ENCODE data around the gene ABHD2. TPM values are rescaled to one million over a fixed set of nuclear protein-coding genes. Genes with fewer than 3 reads are reported as not detected.

The ABHD2 gene
- polyA plus RNA-seq, 1 donor, result 18.5 TPM

DNA sequence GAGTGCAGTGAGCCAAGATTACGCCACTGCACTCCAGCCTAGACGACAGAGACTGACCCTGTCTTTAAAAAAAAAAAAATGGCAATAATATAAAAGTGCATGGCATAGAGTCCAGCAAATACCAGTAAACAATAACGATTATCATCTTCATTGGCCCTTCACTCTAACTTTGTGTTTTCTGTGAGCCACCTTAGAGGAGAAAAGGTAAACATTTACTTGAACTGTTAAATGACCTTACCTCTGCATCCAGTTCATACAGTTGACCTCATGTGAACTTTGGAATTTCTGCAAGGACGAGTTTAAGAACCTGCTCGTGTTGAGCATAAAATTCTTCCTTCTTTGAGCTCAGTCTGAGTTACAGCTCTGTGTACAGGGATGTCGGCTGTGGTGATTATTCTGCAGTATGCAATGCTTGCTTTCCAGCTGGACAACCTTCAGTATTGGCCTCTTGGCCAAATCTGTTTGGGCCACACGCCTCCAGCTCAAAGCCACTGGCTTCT is 76.5 kb downstream of the ABHD2 start:
- peak; percentile 65 for DNase-seq (ENCODE audit: low read depth)

DNA sequence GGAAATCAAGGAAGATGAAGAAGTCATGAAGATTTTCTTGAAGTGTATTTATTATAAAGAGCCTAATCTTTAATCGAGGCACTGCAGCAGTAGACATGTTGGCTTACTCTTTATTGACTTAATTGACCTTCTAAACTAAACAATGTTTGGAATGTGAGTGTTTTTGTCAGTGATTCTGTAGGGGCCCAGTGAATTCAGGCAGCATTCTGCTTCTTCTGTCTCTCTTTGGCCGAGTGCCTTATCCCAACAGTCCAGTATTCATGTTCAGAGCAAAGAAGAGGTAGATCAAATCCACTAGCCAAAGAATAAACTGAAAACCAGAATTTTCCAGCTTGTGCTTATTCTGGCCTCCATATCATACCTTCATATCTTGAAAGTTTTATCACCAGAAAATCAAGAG is 77.4 kb downstream of the ABHD2 start:
- DNase-seq (ENCODE audit: low read depth), result peak; percentile 13

DNA sequence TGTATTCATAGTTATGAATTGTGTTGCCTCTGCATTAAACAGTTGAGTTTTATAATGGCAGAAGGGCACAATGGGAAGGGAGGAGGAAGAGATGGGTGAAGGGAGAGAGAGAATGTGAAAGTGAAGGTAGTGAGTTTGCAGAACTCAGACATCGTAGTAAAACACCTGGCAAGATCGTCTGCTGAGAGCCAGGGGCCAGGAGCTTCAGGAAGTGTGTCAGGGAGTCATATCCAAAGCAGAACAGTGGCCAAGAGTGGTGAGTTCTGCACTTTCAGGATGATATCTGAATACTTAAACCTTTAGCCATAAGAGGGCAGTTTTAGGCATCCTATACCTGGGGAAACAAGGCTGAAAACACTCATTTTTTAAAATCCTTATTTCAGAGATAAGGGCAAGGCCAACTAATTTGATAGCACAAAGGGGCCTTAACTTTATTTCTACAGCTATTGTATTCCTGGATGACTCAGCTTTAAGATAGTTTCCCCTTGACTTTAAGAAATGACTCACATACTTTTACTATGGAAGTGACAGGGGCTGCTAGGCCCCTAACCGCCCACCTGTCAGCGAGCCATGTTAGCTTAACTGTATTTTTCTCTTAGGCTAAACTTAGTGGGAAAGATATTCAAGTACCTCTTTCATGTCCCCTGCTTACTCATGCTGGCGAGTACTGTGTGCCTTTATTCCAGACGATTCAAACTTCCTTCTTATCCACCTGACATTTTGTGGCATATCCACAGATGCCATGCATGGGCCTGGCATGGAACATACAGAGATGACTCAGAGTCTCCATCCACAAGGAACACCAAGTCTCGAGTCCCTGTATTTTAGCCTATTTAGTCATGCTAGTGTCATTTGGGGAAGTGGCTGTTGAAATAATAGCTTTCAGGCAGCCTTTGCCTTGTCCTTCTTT is 79.3 kb downstream of the ABHD2 start:
- no peak for DNase-seq (ENCODE audit: low read depth)

DNA sequence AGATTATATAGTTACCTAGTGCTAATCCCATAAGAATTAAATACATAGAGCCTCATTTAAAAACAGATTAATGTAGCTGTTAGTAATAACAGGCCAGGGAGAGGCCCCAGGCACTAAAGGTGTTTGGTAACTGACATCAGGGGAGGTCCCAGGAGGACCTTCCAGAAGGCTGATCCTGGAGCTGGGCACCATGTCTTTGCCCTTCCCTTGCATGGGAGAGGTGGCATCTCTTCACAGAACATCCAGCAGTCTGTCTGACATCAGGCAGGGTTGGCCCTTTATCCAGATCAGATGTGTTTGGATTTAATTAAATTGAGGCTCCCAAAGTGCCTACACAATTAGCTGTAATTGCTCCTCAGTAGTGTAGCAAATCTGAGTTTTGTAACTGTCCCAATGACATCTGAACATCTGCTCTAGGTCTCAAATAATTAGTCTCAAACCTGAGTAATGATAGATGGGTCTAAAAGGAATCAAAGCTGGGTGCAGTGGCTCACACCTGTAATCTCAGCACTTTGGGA is 80.1 kb downstream of the ABHD2 start:
- no peak for DNase-seq (ENCODE audit: low read depth)

DNA sequence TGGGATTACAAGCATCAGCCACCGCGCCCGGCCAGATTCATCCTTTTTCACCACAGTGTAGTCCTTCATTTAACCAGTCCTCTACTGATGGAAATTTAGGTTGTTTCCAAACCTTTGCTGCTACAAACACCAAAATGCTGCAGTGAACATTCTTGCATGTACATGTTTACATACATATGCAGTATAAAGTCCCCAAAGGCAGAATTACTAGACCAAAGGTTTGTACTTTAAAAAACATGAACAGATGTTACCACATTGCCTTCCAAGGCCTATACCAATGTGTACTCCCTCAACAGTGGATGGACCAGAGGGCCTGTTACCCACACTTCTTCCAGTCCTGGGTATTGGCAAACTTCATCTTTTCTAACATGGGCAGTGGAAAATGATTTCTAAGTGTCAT is 82.1 kb downstream of the ABHD2 start:
- DNase-seq (ENCODE audit: low read depth), result no peak

DNA sequence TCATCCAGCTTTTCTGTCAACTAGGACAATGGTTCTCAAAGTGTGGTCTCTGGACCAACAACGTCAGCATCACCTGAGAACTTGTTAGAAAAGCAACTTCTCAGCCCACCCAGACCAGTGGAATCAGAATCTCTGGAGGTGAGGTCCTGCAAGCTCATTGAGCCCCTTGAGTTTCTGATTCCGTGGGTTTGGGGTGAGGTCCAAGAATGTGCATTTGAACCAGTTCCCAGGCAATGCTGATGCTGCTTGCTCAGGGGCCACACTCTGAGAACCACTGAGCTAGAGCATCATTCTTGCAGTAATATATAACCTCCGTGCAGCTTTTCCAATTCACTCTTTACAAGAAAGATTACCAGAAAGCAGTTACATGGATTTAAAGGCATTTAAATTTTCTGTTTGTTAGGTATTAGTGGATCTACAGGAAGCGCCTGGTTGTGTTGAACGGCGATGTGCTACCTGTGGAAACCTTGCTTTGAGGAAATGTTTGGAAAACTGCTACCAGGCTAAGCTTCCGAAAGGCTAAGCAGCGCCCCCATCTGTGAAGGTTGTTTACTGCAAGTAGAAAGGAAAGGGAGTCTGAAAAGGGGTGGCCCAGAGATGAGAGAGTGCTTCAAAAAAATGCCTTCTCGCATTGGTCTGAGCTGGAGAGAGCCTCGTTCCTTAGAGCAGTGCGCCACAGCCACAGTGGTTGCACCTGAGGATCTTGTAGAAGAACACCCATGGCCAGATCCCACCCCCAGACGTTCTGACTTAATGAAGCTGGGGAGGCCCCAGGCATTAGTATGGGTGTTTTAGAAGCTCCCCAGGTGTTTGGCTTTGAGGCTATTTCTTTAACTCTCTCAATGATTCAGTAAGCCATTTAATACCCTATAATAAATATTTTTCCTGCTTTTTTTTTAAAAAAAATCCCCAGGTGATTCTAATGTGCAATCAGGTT is 83.1 kb downstream of the ABHD2 start:
- DNase-seq (ENCODE audit: low read depth), result no peak

DNA sequence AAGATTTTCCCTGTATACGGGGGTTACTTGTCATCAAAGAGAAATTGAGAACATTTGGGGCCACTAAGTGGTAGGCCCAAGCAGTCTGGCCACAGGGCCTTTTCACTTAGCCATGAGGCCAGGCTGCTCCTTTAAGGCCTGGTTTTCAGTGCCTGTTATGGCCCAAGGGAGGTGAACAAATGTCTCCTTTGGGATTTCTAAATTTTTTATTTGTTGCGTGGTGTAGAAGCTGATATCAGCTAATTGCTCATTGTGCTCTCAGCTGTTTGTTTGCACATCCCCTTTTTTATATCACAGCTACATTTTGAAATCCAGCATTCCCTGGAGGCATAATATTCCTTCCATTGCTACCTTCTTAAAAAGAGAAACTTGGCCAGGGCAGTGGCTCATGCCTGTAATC is 84.7 kb downstream of the ABHD2 start:
- DNase-seq (ENCODE audit: low read depth), result no peak

DNA sequence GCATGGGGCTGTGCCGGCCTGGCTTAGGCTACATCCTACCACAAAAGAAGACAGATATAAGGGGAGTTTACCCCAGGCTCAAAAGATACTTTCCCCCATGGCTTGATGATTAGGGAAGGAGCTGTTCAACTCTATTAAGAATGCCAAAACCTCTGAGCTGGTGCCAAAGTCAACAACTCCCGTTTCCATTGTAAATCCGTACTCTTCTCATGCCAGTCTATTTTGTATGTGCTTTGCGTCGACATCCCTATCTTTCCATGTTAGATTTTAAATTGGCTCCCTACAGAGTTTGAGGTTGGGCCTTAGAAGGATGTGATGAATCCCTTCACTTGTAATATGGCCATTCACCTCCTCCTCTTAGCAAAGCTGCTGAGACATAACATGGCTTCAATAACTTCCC is 86.2 kb downstream of the ABHD2 start:
- DNase-seq (ENCODE audit: low read depth), result no peak

DNA sequence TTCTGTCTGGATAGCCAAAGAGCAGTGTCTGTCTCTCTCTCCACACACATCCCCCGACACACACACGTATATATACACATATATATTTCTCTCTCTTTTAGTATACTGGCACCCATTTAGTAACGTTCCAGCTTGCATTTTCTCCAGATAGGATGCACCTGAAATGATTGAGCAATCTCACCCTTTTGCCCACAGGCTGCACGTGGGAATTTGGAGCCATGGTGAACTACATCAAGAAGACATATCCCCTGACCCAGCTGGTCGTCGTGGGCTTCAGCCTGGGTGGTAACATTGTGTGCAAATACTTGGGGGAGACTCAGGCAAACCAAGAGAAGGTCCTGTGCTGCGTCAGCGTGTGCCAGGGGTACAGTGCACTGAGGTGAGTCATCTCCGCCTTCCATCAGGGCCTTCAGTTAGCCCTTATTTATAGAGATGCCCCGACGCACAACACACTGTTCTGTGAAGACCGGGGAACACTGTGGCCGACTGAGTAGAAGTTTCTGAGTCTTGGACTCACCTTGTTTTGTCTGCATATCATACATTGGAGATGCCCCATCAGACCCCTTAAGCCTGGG is 87.4 kb downstream of the ABHD2 start:
- no peak for DNase-seq (ENCODE audit: low read depth)

DNA sequence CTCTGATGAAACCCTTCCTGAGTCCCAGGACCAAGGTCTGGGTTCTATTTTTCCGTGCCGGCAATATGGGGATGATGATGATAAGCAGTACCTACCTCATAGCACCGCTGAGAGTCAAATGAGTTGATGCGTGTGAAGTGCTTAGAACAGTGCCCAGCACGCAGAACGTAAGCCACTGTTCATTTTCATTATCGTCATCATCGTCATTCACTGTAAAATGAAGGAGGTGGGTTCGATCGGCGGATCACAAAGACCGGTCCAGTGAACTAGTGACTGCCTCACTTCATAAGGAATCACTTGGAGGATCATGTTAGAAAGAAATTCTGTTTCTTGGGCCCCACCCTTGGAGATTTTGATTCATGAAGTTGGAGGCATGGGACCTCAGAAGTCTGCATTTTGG is 88.9 kb downstream of the ABHD2 start:
- no peak for DNase-seq (ENCODE audit: low read depth)

DNA sequence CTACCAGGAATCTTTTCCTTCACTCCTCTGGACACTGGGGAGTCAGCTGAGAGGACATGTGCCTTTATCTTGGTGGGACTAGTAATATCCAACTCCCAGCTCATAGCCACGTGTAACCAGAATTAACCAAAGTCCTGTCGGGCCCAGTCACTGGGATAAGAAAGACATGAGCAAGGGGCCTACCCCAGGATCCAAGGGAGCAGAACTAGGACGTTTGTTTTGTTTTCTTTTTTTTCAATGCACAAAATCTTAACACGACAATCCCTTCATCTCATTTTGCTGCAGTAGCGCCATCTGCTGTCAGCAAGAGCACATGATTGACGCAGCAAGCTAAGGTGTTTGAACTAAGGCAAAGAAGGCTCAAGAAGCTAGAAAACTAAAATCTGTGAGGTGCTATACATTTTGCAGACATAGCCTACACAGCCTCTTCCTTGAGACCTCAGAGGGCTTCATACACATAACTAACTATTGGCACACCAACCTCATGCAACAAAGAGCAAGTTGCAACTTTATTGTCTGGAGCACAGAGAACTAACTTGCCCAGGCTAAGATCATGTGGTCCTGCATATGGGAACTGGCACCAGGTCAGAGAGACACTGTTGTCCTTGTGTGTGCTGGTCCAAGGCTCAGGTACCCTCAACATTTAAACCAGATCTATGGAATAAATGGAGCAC is 89.5 kb downstream of the ABHD2 start:
- DNase-seq (ENCODE audit: low read depth), result peak; percentile 83

DNA sequence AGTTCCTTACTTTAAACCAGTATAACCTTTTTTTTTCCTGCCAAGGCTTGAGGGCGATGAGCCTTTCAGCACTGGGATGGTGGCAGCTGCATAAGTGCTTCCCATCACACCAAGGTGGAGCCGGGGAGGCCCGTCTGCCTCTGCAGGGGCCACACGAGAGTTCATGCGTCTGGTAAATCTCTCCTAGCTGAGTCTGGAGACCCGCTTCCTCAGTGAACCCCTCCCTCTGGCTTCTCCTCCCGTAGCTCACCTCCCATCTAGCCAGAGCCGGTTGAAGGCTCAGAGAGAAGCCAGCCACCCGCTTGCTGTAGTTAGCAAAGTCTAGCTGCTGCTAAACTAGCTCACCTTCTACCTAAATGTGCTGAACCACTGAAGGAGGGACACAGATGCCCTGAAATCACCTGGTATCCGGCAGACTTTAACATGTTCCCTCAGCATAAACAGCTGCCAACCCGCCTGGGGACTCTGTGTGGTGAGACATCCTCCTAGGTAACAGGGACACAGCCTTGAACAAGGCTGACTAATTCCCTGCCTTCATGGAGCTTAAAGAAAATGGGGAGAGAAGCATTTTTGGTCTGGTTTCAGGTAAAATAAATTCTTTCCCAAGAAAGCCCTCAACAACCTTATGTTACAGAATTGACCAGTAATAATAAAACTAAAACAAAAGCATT is 90.2 kb downstream of the ABHD2 start:
- DNase-seq (ENCODE audit: low read depth), result no peak

DNA sequence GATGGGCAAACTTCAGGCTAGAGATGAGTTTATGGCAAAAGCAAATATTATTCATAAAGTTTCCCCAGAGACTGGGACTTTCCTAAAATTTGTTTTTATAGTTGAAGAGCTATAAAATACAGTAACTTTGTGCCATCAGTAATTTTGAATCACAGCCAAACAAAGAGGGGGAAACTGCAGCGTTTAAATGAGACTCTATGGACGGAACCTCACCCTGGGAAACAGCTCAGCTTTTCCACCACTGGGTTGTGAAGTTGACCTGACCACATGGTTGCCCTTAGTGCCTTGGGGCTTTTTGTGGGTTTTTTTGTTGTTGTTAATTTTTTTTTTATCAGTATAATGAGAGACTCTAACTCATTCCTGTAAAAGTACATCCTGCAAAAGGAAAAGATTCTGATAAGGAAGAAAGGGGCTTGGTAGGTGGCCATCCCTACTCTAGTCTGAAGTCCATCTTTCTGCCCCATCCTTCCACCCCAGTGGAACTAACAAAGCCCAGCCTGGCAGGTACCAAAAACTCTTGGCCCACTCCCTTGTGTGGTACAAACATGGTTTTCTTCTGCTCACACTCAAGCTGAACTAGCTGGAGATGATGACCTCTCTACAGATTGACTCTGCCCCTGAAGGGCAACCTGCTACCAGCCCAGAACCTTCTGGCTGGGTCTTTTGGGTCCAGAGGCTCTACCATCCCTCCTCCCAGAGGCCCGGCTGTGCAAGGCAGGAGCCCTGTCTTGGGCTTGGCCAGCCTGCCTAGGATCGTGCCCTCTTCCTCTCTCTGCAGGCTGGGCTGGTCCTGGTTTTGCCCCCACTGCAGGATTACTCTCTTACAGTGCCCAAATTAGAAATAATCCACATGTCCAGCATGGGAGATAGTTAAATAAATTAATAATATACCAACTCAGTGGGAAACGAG is 92.0 kb downstream of the ABHD2 start:
- no peak for DNase-seq (ENCODE audit: low read depth)

DNA sequence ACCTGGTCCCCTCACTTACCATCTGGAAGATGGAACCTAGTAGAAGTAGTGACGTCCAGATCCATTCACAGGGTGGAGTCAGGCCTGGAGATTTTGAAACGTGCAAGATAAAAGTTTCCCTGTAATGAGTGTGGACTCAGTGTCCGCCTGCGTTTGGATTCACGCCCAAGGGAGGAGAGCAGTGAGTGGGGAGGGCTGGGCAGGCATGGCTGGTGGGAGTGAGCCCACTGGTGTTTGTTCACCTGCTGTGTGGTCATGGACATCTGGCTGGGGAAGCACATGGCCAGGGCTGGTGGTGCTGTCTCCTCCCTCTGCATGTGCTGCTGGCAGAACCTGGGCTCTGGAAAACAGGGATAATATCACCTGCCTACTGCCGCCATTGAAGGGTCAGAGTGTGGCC is 96.1 kb downstream of the ABHD2 start:
- no peak for DNase-seq (ENCODE audit: low read depth)

DNA sequence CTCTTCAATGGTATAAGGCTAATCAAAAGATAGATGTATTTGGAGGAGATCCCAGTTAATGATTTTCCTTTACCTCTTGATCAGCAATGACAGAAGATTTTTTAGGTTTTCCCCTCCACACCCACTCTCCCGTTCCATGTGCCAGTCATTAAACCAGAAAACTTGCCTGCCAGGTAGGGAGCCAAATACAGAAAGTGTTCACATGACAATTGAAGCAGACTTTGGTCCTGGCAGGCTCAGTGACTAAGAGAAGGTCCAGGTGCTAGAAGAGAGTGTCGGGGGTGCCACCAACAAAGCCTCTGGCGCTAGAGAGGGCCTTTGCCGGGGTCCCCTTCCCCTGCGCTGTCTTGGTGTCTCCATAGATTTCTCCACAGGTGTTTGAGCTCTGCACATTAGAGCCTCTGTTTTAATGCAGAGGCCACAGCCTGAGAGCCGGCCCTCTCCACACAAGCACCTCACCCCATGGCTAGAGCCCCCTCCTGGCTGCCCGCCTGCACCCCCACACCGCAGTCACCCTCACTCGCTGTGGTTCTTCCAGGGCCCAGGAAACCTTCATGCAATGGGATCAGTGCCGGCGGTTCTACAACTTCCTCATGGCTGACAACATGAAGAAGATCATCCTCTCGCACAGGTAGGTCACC is 96.8 kb downstream of the ABHD2 start:
- DNase-seq (ENCODE audit: low read depth), result no peak

DNA sequence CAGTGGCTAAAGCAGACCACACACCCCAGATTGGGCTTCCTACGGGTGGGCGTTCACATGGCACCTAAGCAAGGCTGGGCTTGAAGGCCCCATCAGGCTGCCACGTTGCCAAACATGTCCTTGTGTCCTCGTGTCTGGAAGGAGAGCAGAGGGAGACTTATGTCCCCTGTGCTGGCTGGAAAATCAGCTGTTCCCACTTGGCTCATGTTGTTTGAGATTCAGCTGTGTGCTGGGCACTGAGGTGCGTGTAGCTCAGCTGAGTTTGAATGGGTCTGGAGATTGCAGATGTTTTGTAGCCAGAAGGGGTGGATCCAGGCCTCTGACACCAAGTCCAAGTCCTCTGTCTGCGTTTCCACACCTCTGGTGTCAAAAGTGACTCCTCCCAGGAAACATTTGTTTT is 98.5 kb downstream of the ABHD2 start:
- no peak for DNase-seq (ENCODE audit: low read depth)

DNA sequence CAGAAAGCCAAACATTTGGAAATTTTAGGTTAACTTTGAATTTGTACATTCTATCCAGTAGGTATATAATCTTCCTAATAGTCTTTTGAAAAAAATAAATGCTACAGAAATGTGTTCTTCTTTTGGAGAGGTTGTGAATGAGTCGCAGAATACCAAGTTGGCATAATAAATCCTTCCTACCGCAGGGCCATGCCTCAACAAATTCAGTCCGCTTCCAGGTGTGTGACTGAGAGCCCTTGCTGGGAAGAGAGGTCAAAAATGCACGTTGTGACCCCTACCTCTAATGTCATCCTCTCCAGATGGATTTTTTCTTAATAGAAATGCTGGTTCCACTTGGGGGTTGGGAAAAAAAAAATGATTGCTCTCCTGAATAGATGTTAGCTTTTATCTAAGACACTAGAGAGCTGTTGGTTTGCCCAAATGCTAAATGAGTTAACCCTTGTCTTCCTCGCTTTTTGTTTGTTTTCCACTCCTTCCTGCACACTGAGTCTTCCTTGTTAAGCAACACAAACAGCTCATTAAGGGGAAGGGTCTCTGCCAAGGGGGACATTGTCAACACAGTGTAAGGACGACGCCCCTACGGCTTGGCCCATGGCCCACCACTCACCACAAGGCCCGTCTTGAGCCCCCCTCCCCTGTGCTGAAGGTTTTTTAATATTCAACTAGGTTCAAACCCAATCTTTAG is 99.2 kb downstream of the ABHD2 start:
- DNase-seq (ENCODE audit: low read depth), result no peak

DNA sequence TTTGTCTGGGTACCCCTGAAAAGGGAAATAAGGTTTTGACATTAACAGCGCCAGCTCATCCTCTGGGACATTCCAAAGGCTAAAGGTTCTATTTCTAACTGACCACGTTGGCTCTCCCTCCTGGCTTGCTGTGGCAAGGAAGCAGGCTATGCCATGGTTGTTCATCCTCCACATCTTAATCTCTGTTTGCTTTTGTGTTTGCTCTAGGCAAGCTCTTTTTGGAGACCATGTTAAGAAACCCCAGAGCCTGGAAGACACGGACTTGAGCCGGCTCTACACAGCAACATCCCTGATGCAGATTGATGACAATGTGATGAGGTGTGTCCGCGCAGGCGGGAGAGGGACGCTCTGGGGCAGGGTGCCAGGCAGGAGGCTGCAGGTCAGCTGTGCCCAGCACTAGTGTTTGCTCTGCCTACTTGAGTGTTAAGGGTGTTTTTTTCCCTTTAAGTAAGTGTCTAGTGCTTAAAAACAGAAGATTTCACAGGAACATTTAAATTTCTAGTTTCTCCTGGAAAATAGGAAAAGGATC is 99.8 kb downstream of the ABHD2 start:
- DNase-seq (ENCODE audit: low read depth), result no peak

Measured in forelimb muscle (tissue), 1 donor.